ENCODE data around the gene ESRRB.
"Not testable (repeated sequence)": the region's sequence is repeated elsewhere in the genome, so short reads cannot be mapped to it uniquely, and the experiment has no call there.

ESRRB gene

DNA sequence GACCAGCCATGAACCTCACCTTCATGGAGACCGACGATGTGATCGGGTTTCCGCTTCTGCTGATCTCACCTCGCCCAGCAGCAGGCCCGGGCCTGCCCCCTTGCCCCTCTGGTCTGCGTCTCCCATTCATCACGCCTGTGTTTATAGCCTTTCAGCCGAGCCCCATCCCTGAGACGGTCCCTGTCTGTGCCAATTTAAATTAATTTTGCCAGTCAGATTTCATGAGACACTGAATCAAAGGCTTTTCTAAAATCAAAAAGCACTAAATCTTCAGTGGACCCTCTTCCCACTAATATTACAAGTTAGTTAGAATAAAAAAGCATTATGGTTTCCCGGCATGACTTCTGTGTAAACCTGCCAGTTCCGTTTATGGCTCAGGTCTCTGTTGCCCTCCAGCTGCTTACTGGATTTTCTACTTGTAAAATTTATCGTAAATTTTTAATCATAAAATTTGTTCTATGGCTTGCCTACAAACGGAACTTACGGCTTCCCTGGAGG lies 155.9 kb downstream of the ESRRB start:
- Histone ChIP-seq H3K9me3 (no peaks in the 10 kb centered on the region), H3K4me3 (ENCODE audit: low read depth in 1 of 2, low read length in 1 of 2) (no peak overlapping the region), H3K4me1 (ENCODE audit: control insufficient read depth in 1 of 2, insufficient read depth in 1 of 2, low read depth in 1 of 2, low read length in 1 of 2) (no peaks in the 10 kb centered on the region), H3K27ac (no peak overlapping the region), H3K27me3 (no peaks in the 10 kb centered on the region), H3K36me3 (no peaks in the 10 kb centered on the region)
- TF ChIP-seq, protein P1, sequence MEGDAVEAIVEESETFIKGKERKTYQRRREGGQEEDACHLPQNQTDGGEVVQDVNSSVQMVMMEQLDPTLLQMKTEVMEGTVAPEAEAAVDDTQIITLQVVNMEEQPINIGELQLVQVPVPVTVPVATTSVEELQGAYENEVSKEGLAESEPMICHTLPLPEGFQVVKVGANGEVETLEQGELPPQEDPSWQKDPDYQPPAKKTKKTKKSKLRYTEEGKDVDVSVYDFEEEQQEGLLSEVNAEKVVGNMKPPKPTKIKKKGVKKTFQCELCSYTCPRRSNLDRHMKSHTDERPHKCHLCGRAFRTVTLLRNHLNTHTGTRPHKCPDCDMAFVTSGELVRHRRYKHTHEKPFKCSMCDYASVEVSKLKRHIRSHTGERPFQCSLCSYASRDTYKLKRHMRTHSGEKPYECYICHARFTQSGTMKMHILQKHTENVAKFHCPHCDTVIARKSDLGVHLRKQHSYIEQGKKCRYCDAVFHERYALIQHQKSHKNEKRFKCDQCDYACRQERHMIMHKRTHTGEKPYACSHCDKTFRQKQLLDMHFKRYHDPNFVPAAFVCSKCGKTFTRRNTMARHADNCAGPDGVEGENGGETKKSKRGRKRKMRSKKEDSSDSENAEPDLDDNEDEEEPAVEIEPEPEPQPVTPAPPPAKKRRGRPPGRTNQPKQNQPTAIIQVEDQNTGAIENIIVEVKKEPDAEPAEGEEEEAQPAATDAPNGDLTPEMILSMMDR (IDR thresholded peaks at IDR 0.05), result no peak

DNA sequence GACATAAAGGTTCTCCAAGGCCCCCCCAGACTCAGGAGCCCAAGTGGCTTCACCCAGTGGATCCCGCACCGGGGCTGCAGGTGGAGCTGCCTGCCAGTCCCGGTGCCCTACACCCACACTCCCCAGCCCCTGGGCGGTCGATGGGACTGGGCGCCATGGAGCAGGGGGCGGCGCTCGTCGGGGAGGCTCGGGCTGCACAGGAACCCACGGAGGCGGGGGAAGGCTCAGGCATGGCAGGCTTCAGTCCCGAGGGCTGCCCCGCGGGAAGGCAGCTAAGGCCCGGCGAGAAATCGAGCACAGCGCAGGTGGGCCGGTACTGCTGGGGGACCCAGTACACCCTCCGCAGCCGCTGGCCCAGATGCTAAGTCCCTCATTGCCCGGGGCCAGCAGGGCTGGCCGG lies 160.7 kb downstream of the ESRRB start:
- H3K9me3 ChIP-seq; H3K27ac ChIP-seq; H3K36me3 ChIP-seq; H3K4me3 ChIP-seq (ENCODE audit: low read depth in 1 of 2, low read length in 1 of 2); H3K4me1 ChIP-seq (ENCODE audit: control insufficient read depth in 1 of 2, insufficient read depth in 1 of 2, low read depth in 1 of 2, low read length in 1 of 2); H3K27me3 ChIP-seq: not testable (repeated sequence)

DNA sequence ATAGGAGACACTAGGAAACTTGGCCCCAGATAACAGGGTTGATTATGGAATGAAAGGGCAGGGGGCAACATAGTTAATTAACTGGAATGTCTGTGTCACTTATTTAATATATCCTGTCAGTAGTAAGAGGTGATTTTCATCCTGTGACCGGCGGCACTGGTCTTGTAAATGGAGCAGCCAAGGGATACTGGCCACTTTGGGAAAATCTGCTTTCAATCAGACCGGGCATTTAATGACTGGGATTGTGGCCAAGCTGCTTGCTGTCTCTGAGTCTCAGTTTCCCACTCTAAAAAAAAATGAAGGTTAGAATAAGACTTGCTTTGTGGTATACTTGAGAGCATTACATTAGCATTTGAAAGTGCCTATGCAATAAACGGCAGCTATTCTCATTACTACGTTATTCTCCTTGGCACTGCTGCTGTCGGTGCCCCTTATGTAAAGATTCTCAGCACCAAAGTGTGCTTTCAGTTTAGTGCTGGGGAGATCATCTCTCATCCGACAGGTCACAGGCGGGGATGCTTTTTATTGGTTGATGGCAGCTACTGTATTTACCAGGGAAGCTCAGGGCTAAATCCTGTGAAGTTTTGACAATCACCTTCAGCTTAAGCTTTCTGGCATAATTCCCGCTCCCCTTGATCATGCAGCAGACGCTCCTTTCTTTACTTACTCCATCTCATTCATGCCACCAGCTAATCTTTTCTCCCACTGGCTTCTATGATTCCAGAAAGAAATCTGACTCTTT lies 162.1 kb downstream of the ESRRB start:
- Histone ChIP-seq H3K4me1 (ENCODE audit: control insufficient read depth in 1 of 2, insufficient read depth in 1 of 2, low read depth in 1 of 2, low read length in 1 of 2) (no peaks in the 10 kb centered on the region), H3K9me3 (no peaks in the 10 kb centered on the region), H3K27me3 (peaks cover 10% of the 10 kb centered on the region), H3K27ac (no peak overlapping the region), H3K4me3 (ENCODE audit: low read depth in 1 of 2, low read length in 1 of 2) (no peak overlapping the region), H3K36me3 (no peaks in the 10 kb centered on the region)
- TF ChIP-seq, protein P1 (IDR thresholded peaks at IDR 0.05), result no peak

DNA sequence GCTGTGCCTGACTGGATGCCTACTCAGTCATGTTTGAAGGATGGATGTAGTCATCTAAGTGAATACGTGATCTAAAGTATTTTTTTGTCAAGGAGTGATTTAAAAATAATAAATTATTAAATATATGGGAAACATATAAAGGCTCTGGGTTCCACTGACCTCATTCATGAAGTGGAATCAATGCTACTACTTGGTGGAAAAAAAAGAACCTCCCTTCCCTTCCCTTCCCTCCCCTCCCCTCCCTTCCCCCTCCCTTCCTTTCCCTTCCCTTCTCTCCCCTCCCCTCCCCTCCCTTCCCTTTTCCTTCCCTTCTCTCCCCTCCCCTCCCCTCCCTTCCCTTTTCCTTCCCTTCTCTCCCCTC lies 162.7 kb downstream of the ESRRB start:
- Histone ChIP-seq H3K9me3 (no peaks in the 10 kb centered on the region), H3K4me3 (ENCODE audit: low read depth in 1 of 2, low read length in 1 of 2) (no peak overlapping the region), H3K36me3 (no peaks in the 10 kb centered on the region), H3K4me1 (ENCODE audit: control insufficient read depth in 1 of 2, insufficient read depth in 1 of 2, low read depth in 1 of 2, low read length in 1 of 2) (no peaks in the 10 kb centered on the region), H3K27me3 (peaks cover 10% of the 10 kb centered on the region), H3K27ac (no peak overlapping the region)
- TF ChIP-seq, protein P1 (IDR thresholded peaks at IDR 0.05), result no peak

DNA sequence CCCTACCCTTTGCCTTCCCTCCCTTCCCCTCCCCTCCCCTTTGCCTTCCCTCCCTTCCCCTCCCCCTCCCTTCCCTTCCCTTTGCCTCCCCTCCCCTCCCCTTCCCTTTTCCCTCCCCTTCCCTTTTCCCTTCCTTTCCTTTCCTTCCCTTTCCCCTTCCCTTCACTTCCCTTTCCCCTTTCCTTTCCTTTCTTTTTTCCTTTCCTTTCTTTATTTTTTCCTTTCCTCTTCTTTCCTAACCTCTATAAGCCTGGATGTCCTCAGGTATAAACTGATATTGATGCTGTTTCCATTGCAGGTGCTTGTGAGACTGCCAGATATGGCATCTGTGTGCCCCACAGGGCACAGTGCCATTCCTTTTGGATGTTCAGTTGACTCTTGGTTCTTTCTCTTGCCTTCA lies 163.2 kb downstream of the ESRRB start:
- Histone ChIP-seq H3K9me3 (no peaks in the 10 kb centered on the region), H3K27me3 (peaks cover 10% of the 10 kb centered on the region), H3K4me1 (ENCODE audit: control insufficient read depth in 1 of 2, insufficient read depth in 1 of 2, low read depth in 1 of 2, low read length in 1 of 2) (no peaks in the 10 kb centered on the region), H3K4me3 (ENCODE audit: low read depth in 1 of 2, low read length in 1 of 2) (no peak overlapping the region), H3K36me3 (no peaks in the 10 kb centered on the region), H3K27ac (no peak overlapping the region)
- TF ChIP-seq, protein P1 (IDR thresholded peaks at IDR 0.05), result no peak

DNA sequence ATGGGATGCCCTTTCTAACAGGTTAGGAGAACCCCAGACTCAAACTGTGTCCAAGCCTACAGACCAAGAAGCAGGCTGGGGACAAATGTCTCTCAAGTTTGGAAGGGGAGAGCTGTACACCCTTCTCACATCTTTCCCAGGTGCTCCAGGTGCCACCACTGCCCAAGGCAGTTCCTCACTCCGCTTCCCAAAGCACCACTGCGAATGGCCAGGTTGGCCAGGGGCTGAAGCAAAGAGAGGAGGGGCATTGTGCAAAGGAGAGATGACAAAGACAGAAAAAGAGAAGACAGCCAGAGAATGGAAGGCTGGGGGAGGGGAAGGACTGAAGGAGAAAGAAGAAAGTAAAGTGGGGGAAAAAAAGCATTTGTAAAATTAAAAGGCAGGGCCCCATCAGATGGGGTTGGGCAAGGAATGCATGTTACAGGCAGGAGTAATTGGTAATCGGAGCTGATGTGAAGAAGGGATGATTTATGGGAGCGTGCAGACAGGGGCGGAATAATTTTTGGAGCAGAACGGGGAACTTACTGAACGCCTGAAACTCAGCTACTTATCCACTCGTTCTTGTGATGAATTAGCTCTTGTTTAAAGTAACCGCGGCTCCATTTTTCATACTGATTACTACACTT lies 165.8 kb downstream of the ESRRB start:
- H3K4me1 ChIP-seq (ENCODE audit: control insufficient read depth in 1 of 2, insufficient read depth in 1 of 2, low read depth in 1 of 2, low read length in 1 of 2), result no peaks in the 10 kb centered on the region
- TF ChIP-seq, protein P1 (IDR thresholded peaks at IDR 0.05), result no peak
- H3K27ac ChIP-seq, result no peak overlapping the region
- no peak overlapping the region for H3K4me3 ChIP-seq (ENCODE audit: low read depth in 1 of 2, low read length in 1 of 2)
- H3K27me3 ChIP-seq, result peaks cover 10% of the 10 kb centered on the region
- H3K9me3 ChIP-seq, result no peaks in the 10 kb centered on the region
- no peaks in the 10 kb centered on the region for H3K36me3 ChIP-seq
